ENCODE measurements around the gene BIN1.

- TF ChIP-seq, protein P1, sequence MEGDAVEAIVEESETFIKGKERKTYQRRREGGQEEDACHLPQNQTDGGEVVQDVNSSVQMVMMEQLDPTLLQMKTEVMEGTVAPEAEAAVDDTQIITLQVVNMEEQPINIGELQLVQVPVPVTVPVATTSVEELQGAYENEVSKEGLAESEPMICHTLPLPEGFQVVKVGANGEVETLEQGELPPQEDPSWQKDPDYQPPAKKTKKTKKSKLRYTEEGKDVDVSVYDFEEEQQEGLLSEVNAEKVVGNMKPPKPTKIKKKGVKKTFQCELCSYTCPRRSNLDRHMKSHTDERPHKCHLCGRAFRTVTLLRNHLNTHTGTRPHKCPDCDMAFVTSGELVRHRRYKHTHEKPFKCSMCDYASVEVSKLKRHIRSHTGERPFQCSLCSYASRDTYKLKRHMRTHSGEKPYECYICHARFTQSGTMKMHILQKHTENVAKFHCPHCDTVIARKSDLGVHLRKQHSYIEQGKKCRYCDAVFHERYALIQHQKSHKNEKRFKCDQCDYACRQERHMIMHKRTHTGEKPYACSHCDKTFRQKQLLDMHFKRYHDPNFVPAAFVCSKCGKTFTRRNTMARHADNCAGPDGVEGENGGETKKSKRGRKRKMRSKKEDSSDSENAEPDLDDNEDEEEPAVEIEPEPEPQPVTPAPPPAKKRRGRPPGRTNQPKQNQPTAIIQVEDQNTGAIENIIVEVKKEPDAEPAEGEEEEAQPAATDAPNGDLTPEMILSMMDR (IDR thresholded peaks at IDR 0.05 in 4 of 5, conservative IDR thresholded peaks at IDR 0.05 in 1 of 5) = no peak
- no peak for TF ChIP-seq POLR2A (IDR thresholded peaks at IDR 0.05)
Measured at GRCh38 chr2:127140538-127140937, 33.6 kb upstream of the BIN1 start.

Data from gastrocnemius medialis (tissue), 4 donors.